Non-pigmented ciliary epithelial cell (primary cell): ENCODE data around the gene ZCCHC8.
"Not testable (repeated sequence)": the region's sequence is repeated elsewhere in the genome, so short reads cannot be mapped to it uniquely, and the experiment has no call there.

Experiments used
- DNase-seq: peaks from one replicate; pipeline ENCODE4 v3.0.0-alpha.2; 2010; ENCODE audit warnings: low read depth

The ZCCHC8 gene

GRCh38 chr12:122471324-122472226, 29.2 kb downstream of the ZCCHC8 start:
- peak; percentile 50 for DNase-seq

DNA sequence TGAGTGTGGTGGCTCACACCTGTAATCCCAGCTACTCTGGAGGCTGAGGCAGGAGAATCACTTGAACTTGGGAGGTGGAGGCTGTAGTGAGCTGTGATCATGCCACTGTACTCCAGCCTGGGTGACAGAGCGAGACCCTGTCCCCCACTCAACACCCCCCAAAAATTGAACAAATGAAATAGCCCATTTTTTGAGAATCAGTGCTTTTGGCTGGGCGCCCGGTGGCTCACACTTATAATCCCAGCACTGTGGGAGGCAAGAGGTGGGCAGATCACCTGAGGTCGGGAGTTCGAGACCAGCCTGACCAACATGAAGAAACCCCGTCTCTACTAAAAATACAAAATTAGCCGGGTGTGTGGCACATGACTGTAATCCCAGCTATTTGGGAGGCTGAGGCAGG, 30.2 kb downstream of the ZCCHC8 start:
- DNase-seq, result not testable (repeated sequence)

DNA sequence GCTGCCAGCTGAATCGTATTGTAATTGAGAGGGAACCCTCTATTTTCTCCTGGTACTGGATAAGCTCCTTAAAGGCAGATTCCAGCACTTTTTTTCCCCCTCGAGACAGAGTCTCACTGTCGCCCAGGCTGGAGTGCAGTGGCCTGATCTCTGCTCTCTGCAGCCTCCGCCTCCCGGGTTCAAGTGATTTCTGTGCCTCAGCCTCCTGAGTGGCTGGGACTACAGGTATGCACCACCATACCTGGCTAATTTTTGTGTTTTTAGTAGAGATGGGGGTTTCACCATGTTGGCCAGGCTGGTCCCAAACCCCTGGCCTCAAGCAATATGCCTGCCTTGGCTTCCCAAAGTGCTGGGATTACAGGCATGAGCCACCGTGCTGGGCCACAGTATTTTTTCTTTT, 30.9 kb downstream of the ZCCHC8 start:
- not testable (repeated sequence) for DNase-seq

GRCh38 chr12:122467983-122468382, 32.7 kb downstream of the ZCCHC8 start:
- no peak for DNase-seq

DNA sequence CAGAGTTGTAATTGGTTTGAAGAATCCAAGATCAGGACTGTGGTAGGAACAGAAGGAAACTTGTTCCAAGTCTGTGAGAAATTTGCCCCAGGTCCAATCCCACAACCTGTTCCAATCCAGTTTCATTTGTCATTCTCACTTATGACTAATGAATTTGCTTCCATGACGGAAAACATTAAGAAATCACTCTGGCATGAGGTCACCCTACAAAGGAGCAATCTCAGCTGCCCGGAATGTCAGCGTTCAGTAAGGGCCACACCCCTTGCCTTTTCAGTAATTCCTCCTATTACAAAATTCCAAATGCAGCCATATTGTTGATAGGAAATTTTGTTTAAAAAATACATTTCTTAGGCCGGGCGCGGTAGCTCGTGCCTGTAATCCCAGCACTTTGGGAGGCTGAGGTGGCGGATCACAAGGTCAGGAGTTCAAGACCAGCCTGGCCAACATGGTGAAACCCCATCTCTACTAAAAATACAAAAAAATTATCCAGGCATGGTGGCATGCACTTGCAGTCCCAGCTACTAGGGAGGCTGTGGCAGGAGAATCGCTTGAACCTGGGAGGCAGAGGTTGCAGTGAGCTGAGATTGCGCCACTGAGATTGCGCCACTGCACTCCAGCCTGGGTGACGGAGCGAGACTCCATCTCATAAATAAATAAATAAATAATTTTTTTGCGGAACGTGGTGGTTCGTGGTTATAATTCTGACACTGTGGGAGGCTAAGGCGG, 36.3 kb downstream of the ZCCHC8 start:
- DNase-seq, result peak; percentile 91

- no peak for DNase-seq
Measured at GRCh38 chr12:122460641-122461040, 40.1 kb downstream of the ZCCHC8 start.

- no peak for DNase-seq
Measured at GRCh38 chr12:122460061-122460460, 40.7 kb downstream of the ZCCHC8 start.

DNA sequence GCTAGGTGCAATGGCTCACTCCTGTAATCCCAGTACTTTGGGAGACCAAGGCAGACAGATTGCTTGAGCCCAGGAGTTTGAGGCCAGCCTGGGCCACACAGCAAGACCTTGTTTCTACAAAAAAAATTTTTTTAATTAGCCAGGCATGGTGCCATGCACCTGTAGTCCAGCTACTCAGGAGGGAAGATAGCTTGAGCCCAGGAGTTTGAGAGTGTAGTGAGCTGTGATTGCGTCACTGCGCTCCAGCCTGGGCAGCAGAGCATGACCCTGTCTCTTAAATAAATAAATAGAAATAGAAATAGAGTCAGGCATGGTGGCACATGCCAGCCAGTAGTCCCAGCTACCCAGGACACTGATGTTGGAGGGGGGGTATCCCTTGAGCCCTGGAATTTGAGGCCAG, 41.5 kb downstream of the ZCCHC8 start:
- no peak for DNase-seq

GRCh38 chr12:122458105-122459035, 42.4 kb downstream of the ZCCHC8 start:
- DNase-seq, result no peak

- DNase-seq, result no peak
Measured at GRCh38 chr12:122457627-122458026, 43.1 kb downstream of the ZCCHC8 start.

GRCh38 chr12:122454739-122455138, 46.0 kb downstream of the ZCCHC8 start:
- DNase-seq, result no peak

DNA sequence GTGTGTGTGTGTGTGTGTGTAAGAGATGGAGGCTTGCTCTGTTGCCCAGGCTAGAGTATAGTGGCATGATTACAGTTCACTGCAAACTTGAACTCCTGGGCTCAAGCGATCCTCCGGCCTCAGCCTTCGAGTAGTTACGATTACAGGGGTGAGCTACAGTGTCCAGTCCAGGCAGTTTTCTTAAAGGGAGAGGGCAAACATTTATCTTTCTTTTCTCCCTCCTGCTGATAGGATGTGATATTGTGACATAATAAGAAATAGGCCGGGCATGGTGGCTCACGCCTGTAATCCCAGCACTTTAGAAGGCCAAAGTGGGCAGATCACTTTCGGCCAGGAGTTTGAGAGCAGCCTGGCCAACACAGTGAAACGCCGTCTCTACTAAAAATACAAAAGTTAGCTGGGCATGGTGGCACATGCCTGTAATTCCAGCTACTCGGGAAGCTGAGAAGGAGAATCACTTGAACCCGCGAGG, 46.4 kb downstream of the ZCCHC8 start:
- no peak for DNase-seq

GRCh38 chr12:122452701-122453285, 47.9 kb downstream of the ZCCHC8 start:
- no peak for DNase-seq

GRCh38 chr12:122449317-122449716, 51.4 kb downstream of the ZCCHC8 start:
- DNase-seq, result peak; percentile 59

DNA sequence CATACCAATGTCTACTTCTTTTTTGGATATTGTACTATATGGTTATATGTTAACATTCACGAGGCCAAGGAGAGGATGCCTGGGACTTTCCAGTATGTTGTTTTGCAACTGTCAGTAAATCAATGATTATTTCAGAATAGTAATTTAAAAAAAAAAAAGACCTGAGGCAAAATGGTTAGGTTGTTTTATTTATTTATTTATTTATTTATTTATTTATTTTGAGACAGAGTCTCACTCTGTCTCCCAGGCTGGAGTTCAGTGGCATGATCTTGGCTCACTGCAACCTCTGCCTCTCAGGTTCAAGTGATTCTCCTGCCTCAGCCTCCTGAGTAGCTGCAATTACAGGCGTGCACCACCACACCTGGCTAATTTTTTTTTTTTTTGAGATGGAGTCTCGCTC, 52.9 kb downstream of the ZCCHC8 start:
- DNase-seq, result not testable (repeated sequence)

- DNase-seq, result not testable (repeated sequence)
Measured at GRCh38 chr12:122446390-122446789, 54.3 kb downstream of the ZCCHC8 start.

DNA sequence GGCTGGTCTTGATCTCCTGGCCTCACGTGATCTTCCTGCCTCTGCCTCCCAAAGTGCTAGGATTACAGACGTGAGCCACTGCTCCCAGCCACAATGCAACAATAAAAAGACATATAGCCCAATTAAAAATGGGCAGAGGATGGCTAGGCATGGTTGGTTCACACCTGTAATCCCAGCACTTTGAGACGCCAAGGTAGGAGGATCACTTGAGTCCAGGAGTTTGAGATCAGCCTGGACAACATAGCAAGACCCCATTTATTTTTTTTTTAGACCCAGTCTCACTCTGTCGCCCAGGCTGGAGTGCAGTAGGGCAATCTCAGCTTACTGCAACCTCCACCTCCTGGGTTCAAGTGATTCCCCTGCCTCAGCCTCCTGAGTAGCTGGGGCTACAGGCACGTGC, 56.7 kb downstream of the ZCCHC8 start:
- not testable (repeated sequence) for DNase-seq

DNA sequence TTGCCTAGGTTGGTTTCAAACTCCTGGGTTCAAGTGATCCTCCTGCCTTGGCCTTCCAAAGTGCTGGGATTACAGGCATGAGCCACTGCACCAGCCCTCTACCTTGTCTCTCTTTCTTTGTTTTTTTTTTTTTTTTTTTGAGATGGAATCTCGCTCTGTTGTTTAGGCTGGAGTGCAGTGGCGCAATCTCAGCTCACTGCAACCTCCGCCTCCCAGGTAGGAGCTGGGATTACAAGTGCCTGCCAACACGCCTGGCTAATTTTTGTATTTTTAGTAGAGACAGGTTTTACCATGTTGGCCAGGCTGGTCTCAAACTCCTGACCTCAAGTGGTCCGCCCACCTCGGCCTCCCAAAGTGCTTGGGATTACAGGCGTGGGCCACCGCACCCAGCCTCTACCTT, 61.9 kb downstream of the ZCCHC8 start:
- DNase-seq, result not testable (repeated sequence)

GRCh38 chr12:122437656-122438121, 63.0 kb downstream of the ZCCHC8 start:
- no peak for DNase-seq

DNA sequence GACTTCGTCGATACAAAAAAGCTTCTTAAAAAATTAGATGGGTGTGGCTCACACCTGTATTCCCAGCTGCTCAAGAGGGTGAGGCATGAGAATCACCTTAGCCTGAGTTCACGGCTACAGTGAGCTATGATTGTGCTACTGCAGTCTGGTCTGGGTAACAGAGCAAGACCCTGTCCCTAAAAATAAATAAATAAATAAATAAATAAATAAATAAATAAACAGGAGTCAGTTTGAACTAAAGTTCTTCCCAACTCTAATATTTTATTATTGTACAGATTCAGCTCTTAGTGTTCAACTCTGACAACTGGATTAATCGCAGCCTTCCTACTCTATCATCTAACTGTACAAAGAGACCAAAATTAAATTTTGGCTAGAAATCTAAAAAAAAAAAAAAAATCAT, 65.5 kb downstream of the ZCCHC8 start:
- no peak for DNase-seq

- DNase-seq, result not testable (repeated sequence)
Measured at GRCh38 chr12:122429043-122429442, 71.7 kb downstream of the ZCCHC8 start.
